ENCODE results near the gene CYP2W1. TPM values are rescaled to one million over a fixed set of nuclear protein-coding genes. Genes with fewer than 3 reads are reported as not detected.

Gene CYP2W1
- total RNA-seq, 1 experiment from 2014 or later = not detected

DNA sequence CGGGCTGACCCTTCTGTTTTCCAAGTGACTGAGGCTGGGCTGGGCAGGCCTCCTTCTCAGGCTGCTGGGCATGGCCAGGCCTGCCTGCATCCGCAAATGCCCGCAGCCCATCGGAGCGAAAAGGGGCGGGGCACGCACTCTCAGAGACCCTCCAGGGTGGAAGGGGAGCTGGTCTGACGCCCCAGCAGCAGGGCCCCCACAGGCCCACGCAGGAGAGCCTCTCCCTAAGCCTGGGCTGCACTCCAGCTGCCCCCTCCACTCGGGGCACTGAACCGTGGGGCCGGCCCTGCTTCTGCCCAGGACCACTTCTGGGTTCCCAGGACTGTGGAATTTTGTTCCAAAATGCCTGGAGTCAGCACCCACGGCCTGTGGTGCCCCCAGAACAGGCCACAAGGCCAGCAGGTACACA, 37.8 kb upstream of the CYP2W1 start:
- intact Hi-C loops (cut with micrococcal nuclease) = no loop called here
- peak overlapping the region; percentile 59 for H3K27ac Mint-ChIP-seq (ENCODE audit: low read depth, unreplicated experiment)
- no peak overlapping the region for H3K4me3 Mint-ChIP-seq (ENCODE audit: unreplicated experiment)
- peaks cover 5% of the 10 kb centered on the region for H3K4me1 Mint-ChIP-seq (ENCODE audit: insufficient read depth, unreplicated experiment)
- no peaks in the 10 kb centered on the region for H3K9me3 Mint-ChIP-seq (ENCODE audit: unreplicated experiment)
- no peak for TF ChIP-seq CTCF (IDR thresholded peaks at IDR 0.05; ENCODE audit: unreplicated experiment)
- DNase-seq (ENCODE audit: unreplicated experiment) = peak; percentile 34
- no TSS peak for BruUV-seq (replicated peaks)
- ChIA-PET CTCF (interaction anchor here (0.9 to 1.7 kb wide), 4 partner anchors 17 to 48 kb away, joined by 3 to 6 read pairs (median 4); no protein-coding TSS in a partner anchor), POLR2A (interaction anchor here (0.7 to 1.9 kb wide), 11 partner anchors 8 to 587 kb away, joined by 3 to 15 read pairs (median 3); partner anchors contain the start of genes COX19 and GET4)
- no peaks in the 10 kb centered on the region for H3K36me3 Mint-ChIP-seq (ENCODE audit: insufficient read depth, unreplicated experiment)
- H3K27me3 Mint-ChIP-seq (ENCODE audit: insufficient read depth, unreplicated experiment) = peaks cover 21% of the 10 kb centered on the region

GRCh38 chr7:945556-946255, 37.3 kb upstream of the CYP2W1 start:
- ChIA-PET CTCF (interaction anchor here (0.6 to 1.7 kb wide), 5 partner anchors 17 to 48 kb away, joined by 3 to 6 read pairs (median 4); no protein-coding TSS in a partner anchor), POLR2A (interaction anchor here (0.6 to 1.9 kb wide), 12 partner anchors 8 to 586 kb away, joined by 3 to 15 read pairs (median 3); partner anchors contain the start of genes COX19 and GET4)
- H3K27ac Mint-ChIP-seq (ENCODE audit: low read depth, unreplicated experiment) = peak overlapping the region; percentile 59
- H3K9me3 Mint-ChIP-seq (ENCODE audit: unreplicated experiment) = no peaks in the 10 kb centered on the region
- intact Hi-C loops (cut with micrococcal nuclease) = no loop called here
- H3K4me3 Mint-ChIP-seq (ENCODE audit: unreplicated experiment) = no peak overlapping the region
- H3K4me1 Mint-ChIP-seq (ENCODE audit: insufficient read depth, unreplicated experiment) = peaks cover 5% of the 10 kb centered on the region
- TF ChIP-seq CTCF (IDR thresholded peaks at IDR 0.05; ENCODE audit: unreplicated experiment) = no peak
- H3K27me3 Mint-ChIP-seq (ENCODE audit: insufficient read depth, unreplicated experiment) = peaks cover 19% of the 10 kb centered on the region
- no TSS peak for BruUV-seq (replicated peaks)
- DNase-seq (ENCODE audit: unreplicated experiment) = peak; percentile 95
- H3K36me3 Mint-ChIP-seq (ENCODE audit: insufficient read depth, unreplicated experiment) = no peaks in the 10 kb centered on the region

DNA sequence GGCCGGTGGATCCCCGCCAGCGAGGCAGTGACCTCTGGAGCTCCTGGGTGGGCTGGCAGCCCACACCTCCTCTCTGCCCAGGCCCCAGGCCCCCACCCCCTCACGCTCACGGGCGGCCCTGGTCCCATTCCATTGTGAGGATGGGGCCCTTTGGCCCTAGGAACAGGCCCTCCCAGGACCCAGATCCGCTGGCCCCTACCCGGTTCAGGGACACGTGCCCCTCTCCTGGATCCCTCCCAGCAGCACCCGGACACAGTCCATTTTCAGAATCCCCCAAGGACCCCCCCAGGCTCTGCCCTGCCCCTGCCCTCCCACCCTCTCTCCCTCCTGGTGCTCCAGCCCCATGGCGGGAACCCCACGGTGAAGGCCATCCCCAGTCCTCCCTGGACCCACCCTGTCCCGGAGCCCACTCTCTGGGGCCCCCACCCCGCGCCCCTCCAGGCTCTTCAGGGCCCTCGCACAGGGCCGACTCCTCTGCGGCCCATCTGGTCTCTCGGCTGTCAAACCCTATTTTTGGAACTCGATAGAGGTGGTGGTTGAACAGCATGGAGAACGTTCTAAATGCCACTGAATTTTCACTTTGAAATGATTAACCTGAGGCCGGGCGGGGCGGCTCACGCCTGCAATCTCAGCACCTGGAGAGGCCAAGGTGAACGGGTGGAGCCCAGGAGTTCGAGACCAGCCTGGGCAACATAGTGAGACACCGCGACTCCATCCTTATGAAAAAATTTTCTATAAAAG, 36.6 kb upstream of the CYP2W1 start:
- POLR2A ChIA-PET = interaction anchor here (0.6 to 1.9 kb wide), 5 partner anchors 9 to 191 kb away, joined by 3 to 15 read pairs (median 3); partner anchors contain the start of gene COX19
- BruUV-seq (replicated peaks) = no TSS peak
- Mint-ChIP-seq H3K9me3 (ENCODE audit: unreplicated experiment) (no peaks in the 10 kb centered on the region), H3K4me3 (ENCODE audit: unreplicated experiment) (no peak overlapping the region), H3K27ac (ENCODE audit: low read depth, unreplicated experiment) (no peak overlapping the region), H3K27me3 (ENCODE audit: insufficient read depth, unreplicated experiment) (peaks cover 12% of the 10 kb centered on the region), H3K36me3 (ENCODE audit: insufficient read depth, unreplicated experiment) (no peaks in the 10 kb centered on the region), H3K4me1 (ENCODE audit: insufficient read depth, unreplicated experiment) (peaks cover 5% of the 10 kb centered on the region)
- no peak for DNase-seq (ENCODE audit: unreplicated experiment)
- intact Hi-C loops (cut with micrococcal nuclease) = no loop called here
- no peak for TF ChIP-seq CTCF (IDR thresholded peaks at IDR 0.05; ENCODE audit: unreplicated experiment)
- CTCF ChIA-PET = interaction anchor here (0.6 to 1.4 kb wide), 3 partner anchors 18 to 47 kb away, joined by 4 to 5 read pairs (median 4); no protein-coding TSS in a partner anchor
